Choroid plexus epithelial cell (primary cell): ENCODE measurements around the gene SORL1-AS1.

ENCODE experiments used
- DNase-seq: peaks from one replicate; pipeline ENCODE4 v3.0.0-alpha.2; 2010; ENCODE audit warnings: low read depth
- H3K4me3 ChIP-seq: 2 replicates; pipeline ENCODE4 v1.5.1; 2011; ENCODE audit warnings: low read depth, mild to moderate bottlenecking, control low read depth, low read length, moderate library complexity
- TF ChIP-seq, protein P1 (sequence below): conservative IDR thresholded peaks from 2 replicates; pipeline ENCODE4 v1.5.1; 2011; ENCODE audit warnings: low read depth, mild to moderate bottlenecking, control low read depth, inconsistent platforms, low read length, moderate library complexity

SORL1-AS1 gene

DNA sequence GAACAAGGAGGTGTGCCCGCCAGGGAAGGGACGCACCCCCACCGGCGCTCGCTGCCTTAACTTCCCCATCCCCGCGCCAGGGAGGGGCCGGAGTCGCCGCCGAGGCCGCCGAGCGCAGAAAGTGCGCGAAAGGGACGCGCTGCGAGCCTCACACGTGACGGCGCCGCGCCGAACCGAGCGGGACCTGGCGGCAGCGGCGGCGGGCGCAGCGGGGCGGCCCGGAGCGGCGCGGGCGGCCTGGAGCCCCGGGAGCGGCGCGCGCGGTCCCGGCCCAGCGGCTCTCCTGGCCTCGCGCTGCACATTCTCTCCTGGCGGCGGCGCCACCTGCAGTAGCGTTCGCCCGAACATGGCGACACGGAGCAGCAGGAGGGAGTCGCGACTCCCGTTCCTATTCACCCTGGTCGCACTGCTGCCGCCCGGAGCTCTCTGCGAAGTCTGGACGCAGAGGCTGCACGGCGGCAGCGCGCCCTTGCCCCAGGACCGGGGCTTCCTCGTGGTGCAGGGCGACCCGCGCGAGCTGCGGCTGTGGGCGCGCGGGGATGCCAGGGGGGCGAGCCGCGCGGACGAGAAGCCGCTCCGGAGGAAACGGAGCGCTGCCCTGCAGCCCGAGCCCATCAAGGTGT, 670 bp downstream of the SORL1-AS1 start, which contains the start of gene SORL1:
TSS of gene SORL1 (plus strand) at position 329 of the 623 bp plus-strand sequence. CDS start at position 347, 18 bp downstream.
- TF ChIP-seq, protein P1, sequence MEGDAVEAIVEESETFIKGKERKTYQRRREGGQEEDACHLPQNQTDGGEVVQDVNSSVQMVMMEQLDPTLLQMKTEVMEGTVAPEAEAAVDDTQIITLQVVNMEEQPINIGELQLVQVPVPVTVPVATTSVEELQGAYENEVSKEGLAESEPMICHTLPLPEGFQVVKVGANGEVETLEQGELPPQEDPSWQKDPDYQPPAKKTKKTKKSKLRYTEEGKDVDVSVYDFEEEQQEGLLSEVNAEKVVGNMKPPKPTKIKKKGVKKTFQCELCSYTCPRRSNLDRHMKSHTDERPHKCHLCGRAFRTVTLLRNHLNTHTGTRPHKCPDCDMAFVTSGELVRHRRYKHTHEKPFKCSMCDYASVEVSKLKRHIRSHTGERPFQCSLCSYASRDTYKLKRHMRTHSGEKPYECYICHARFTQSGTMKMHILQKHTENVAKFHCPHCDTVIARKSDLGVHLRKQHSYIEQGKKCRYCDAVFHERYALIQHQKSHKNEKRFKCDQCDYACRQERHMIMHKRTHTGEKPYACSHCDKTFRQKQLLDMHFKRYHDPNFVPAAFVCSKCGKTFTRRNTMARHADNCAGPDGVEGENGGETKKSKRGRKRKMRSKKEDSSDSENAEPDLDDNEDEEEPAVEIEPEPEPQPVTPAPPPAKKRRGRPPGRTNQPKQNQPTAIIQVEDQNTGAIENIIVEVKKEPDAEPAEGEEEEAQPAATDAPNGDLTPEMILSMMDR: peak; percentile 56
- DNase-seq: peak; percentile 36
- H3K4me3 ChIP-seq: peak within 1 kb of the TSS; percentile 54

DNA sequence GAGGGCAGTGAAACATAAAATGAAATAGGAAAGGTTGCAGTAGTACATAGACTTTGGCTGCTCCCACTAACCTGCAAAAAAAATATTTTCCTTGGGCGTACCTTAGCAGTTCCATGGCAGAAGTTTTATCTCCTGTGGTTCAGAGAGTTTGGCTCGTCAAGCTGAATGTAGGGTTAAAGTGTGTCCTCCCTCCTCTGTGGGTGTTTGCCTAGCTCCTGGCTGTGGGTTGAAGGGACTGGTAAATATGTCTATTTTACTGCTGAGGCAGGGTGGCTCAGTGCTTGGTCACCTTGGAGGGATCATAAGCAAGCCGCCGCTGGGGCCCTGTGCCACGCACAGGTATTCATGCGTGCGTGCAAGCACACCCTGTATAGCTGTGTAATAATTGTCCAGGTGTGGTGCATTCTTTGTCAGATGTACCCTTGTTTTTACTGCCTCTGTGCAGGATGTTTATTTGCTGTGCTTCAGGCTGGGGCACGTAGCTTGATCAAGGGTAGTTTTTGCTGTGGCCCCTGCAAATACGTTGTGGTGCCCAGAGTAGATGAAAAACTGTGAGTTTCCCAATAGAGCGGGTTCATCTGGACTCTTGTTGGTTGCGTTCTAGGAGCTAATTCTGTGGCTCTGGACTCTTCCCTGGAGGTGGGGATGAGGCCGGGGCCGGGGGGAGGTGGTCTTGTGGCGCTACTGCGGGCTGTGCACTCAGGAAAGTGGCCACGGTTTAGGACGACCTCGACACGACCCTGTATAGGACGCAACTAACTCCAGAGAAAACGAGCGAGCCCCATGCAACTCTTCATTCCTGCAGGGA, 1.4 kb downstream of the SORL1-AS1 start:
- DNase-seq: no peak

DNA sequence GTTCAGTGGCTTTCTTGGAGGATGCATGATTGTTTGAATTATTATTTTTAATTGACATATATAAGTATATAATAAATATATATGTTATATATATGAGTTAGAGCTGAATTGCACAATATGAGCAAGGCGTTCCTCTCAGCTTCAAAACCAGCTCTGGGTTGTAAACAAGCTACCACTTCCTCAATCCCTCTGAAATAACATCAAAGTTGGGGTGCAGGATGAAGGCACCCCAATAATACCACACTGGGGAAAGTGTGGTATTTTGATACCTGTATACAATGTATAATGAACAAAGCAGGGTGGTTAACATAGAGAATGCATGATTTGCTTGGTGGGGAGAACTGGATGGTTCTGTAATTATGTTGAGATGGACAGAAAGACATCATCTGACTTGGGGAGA, 2.4 kb downstream of the SORL1-AS1 start:
- H3K4me3 ChIP-seq: no peak overlapping the region
- TF ChIP-seq, protein P1: no peak
- no peak for DNase-seq

More for the DNA sequence above, 1.4 kb downstream of the SORL1-AS1 start:
- H3K4me3 ChIP-seq: peak overlapping the region; percentile 54
- TF ChIP-seq, protein P1: no peak

DNA sequence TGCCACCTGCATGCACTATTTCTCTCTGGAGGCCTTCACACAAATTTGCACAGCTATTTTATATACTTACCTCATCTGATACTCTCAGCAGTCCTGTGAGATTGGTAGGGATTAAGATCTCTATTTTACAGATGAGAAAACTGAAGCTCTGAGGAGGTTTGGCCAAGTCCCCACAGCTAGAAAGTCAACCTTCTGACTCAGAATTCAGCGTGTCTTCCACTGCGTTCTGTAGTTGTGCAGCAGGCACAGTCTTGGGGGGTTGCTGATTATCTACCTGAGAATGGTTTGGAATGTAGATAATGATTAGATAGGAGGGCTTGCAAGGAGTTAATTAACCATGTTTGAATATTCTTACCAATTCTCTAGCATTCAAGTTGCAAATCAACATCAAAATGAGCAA, 3.1 kb downstream of the SORL1-AS1 start:
- TF ChIP-seq, protein P1: no peak
- H3K4me3 ChIP-seq: no peak overlapping the region
- DNase-seq: no peak

DNA sequence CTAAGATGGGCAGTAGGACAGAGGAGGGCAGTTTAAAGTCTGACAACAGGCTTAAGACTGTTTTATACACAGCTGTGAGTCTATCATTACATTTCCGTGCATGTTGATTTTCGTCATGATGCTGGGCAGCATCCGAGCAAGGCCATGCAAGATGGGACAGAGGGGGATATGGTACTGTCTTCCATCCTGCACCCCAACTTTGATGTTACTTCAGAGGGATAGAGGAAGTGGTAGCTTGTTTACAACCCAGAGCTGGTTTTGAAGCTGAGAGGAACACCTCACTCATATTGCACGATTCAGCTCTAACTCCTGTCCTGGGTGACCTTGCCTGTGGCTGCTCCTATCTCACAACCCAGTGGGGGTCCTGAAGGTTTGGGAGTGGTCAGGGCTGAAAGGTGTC, 3.6 kb downstream of the SORL1-AS1 start:
- TF ChIP-seq, protein P1: no peak
- no peak for DNase-seq
- H3K4me3 ChIP-seq: no peak overlapping the region

DNA sequence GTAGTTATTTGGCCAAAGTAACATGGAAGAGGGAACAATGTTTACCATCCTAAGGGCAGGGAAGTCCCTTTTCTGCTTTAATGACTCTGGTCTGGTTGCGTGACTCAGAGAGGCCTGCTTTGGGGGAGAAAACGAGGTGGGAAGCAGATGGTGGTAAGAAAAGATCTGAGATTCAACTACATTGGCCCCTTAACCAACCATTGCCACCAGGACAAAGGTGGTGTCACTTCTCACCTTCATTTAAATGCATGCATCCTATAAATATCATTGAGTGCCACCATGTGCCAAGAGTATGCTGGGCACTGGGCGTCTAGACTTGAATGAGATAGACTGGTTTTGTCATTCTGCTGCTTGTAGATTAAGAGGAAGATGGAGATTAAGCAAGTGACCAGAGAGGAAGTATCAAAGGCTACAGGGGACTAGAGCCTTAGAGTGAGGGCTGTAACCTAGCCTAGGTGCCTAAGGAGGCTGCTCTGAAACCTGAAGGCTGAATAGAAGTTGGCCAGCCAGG, 4.3 kb downstream of the SORL1-AS1 start:
- TF ChIP-seq, protein P1: no peak
- H3K4me3 ChIP-seq: no peak overlapping the region
- no peak for DNase-seq
